ENCODE measurements around the gene FETUB. TPM values are rescaled to one million over a fixed set of nuclear protein-coding genes. Genes with fewer than 3 reads are reported as not detected.
"Not testable (repeated sequence)": the region's sequence is repeated elsewhere in the genome, so short reads cannot be mapped to it uniquely, and the experiment has no call there.

Gene FETUB
- total RNA-seq, 3 donors from 2014 or later (not counting 1 experiment from before 2014, with no cell fraction given) = not detected

- peaks cover 13 to 22% of the 10 kb centered on the region in 2 donors for H3K27me3 Mint-ChIP-seq (ENCODE audit: low read depth in 2 of 2)
- H3K27ac Mint-ChIP-seq = no peak overlapping the region
- Histone ChIP-seq H3K4me1 (ENCODE audit: control insufficient read depth, insufficient read depth, low read length) (peaks cover 8% of the 10 kb centered on the region), H3K4me3 (ENCODE audit: low read length) (no peak overlapping the region), H3K36me3 (ENCODE audit: control insufficient read depth, insufficient read depth, low read length) (no peaks in the 10 kb centered on the region), H3K9me3 (ENCODE audit: control insufficient read depth, insufficient read depth, low read length) (no peaks in the 10 kb centered on the region), H3K27ac (ENCODE audit: low read length) (no peak overlapping the region), H3K27me3 (ENCODE audit: control insufficient read depth, insufficient read depth, low read length) (peaks cover 7% of the 10 kb centered on the region)
- no peak for DNase-seq
- no peaks in the 10 kb centered on the region for H3K9me3 Mint-ChIP-seq
- no peak overlapping the region for H3K4me3 Mint-ChIP-seq
- 78% methylated on average over 6 of the region's 6 CpGs for WGBS (ENCODE audit: insufficient coverage)
- TF ChIP-seq CTCF (IDR thresholded peaks at IDR 0.05) = no peak
- H3K36me3 Mint-ChIP-seq = no peaks in the 10 kb centered on the region
- intact Hi-C loops (cut with micrococcal nuclease) = no loop called here
- peaks cover 13 to 26% of the 10 kb centered on the region in 2 donors for H3K4me1 Mint-ChIP-seq
- ATAC-seq = no peak
Observed at GRCh38 chr3:186694288-186695032, 54.3 kb downstream of the FETUB start.

GRCh38 chr3:186696522-186696921, 56.3 kb downstream of the FETUB start:
- no peak overlapping the region for H3K4me3 Mint-ChIP-seq
- H3K9me3 Mint-ChIP-seq = no peaks in the 10 kb centered on the region
- intact Hi-C loops (cut with micrococcal nuclease) = no loop called here
- Histone ChIP-seq H3K4me3 (ENCODE audit: low read length) (no peak overlapping the region), H3K27ac (ENCODE audit: low read length) (no peak overlapping the region), H3K36me3 (ENCODE audit: control insufficient read depth, insufficient read depth, low read length) (no peaks in the 10 kb centered on the region), H3K4me1 (ENCODE audit: control insufficient read depth, insufficient read depth, low read length) (peaks cover 7% of the 10 kb centered on the region), H3K27me3 (ENCODE audit: control insufficient read depth, insufficient read depth, low read length) (peaks cover 7% of the 10 kb centered on the region), H3K9me3 (ENCODE audit: control insufficient read depth, insufficient read depth, low read length) (no peaks in the 10 kb centered on the region)
- H3K27me3 Mint-ChIP-seq (ENCODE audit: low read depth in 2 of 2) = peaks cover 17 to 18% of the 10 kb centered on the region in 2 donors
- peaks cover 8 to 13% of the 10 kb centered on the region in 2 donors for H3K4me1 Mint-ChIP-seq
- no peak overlapping the region for H3K27ac Mint-ChIP-seq
- no peak for TF ChIP-seq CTCF (IDR thresholded peaks at IDR 0.05)
- DNase-seq (no peak), ATAC-seq (no peak)
- no peaks in the 10 kb centered on the region for H3K36me3 Mint-ChIP-seq
- WGBS (ENCODE audit: insufficient coverage) = 95% methylated on average over 2 of the region's 2 CpGs

GRCh38 chr3:186697510-186697909, 57.3 kb downstream of the FETUB start:
- Histone ChIP-seq H3K36me3 (ENCODE audit: control insufficient read depth, insufficient read depth, low read length) (no peaks in the 10 kb centered on the region), H3K4me3 (ENCODE audit: low read length) (no peak overlapping the region), H3K9me3 (ENCODE audit: control insufficient read depth, insufficient read depth, low read length) (no peaks in the 10 kb centered on the region), H3K4me1 (ENCODE audit: control insufficient read depth, insufficient read depth, low read length) (no peaks in the 10 kb centered on the region), H3K27ac (ENCODE audit: low read length) (no peak overlapping the region), H3K27me3 (ENCODE audit: control insufficient read depth, insufficient read depth, low read length) (peaks cover 4% of the 10 kb centered on the region)
- WGBS (ENCODE audit: insufficient coverage) = 78% methylated on average over 4 of the region's 4 CpGs
- Mint-ChIP-seq H3K9me3 (no peaks in the 10 kb centered on the region), H3K27ac (no peak overlapping the region), H3K27me3 (ENCODE audit: low read depth in 2 of 2) (peaks cover 23 to 28% of the 10 kb centered on the region in 2 donors), H3K4me3 (no peak overlapping the region), H3K36me3 (no peaks in the 10 kb centered on the region), H3K4me1 (peaks cover 0 to 5% of the 10 kb centered on the region in 2 donors)
- TF ChIP-seq CTCF (IDR thresholded peaks at IDR 0.05) = no peak
- intact Hi-C loops (cut with micrococcal nuclease) = no loop called here
- ATAC-seq = no peak
- no peak for DNase-seq

- H3K4me1 Mint-ChIP-seq = no peaks in the 10 kb centered on the region
- no peaks in the 10 kb centered on the region for H3K9me3 ChIP-seq (ENCODE audit: control insufficient read depth, insufficient read depth, low read length)
- ATAC-seq (no peak), DNase-seq (no peak)
- TF ChIP-seq CTCF (IDR thresholded peaks at IDR 0.05) = no peak
- H3K4me3 ChIP-seq (ENCODE audit: low read length) = no peak overlapping the region
- no peaks in the 10 kb centered on the region for H3K9me3 Mint-ChIP-seq
- peaks cover 18 to 50% of the 10 kb centered on the region in 2 donors for H3K27me3 Mint-ChIP-seq (ENCODE audit: low read depth in 2 of 2)
- H3K27me3 ChIP-seq (ENCODE audit: control insufficient read depth, insufficient read depth, low read length) = peaks cover 5% of the 10 kb centered on the region
- H3K27ac Mint-ChIP-seq = no peak overlapping the region
- no peak overlapping the region for H3K4me3 Mint-ChIP-seq
- no peaks in the 10 kb centered on the region for H3K4me1 ChIP-seq (ENCODE audit: control insufficient read depth, insufficient read depth, low read length)
- 74% methylated on average over 3 of the region's 3 CpGs for WGBS (ENCODE audit: insufficient coverage)
- intact Hi-C loops (cut with micrococcal nuclease) = no loop called here
- no peaks in the 10 kb centered on the region for H3K36me3 Mint-ChIP-seq
- no peak overlapping the region for H3K27ac ChIP-seq (ENCODE audit: low read length)
- no peaks in the 10 kb centered on the region for H3K36me3 ChIP-seq (ENCODE audit: control insufficient read depth, insufficient read depth, low read length)
Observed at GRCh38 chr3:186700267-186700666, 60.1 kb downstream of the FETUB start.

GRCh38 chr3:186702451-186702850, 62.3 kb downstream of the FETUB start:
- Mint-ChIP-seq H3K27me3 (ENCODE audit: low read depth in 2 of 2) (peaks cover 33 to 70% of the 10 kb centered on the region in 2 donors), H3K4me1 (peaks cover 13% of the 10 kb centered on the region in 2 donors)
- H3K9me3 Mint-ChIP-seq; H3K4me1 ChIP-seq (ENCODE audit: control insufficient read depth, insufficient read depth, low read length); H3K36me3 ChIP-seq (ENCODE audit: control insufficient read depth, insufficient read depth, low read length); ATAC-seq; H3K36me3 Mint-ChIP-seq; H3K4me3 Mint-ChIP-seq; H3K27ac Mint-ChIP-seq; H3K4me3 ChIP-seq (ENCODE audit: low read length); DNase-seq; intact Hi-C loops (cut with micrococcal nuclease); H3K9me3 ChIP-seq (ENCODE audit: control insufficient read depth, insufficient read depth, low read length); H3K27me3 ChIP-seq (ENCODE audit: control insufficient read depth, insufficient read depth, low read length); H3K27ac ChIP-seq (ENCODE audit: low read length): not testable (repeated sequence)

Measured in natural killer cell (primary cell).